IMR-90 (cell line): ENCODE data around the gene PZP. TPM values are rescaled to one million over a fixed set of nuclear protein-coding genes. Genes with fewer than 3 reads are reported as not detected.

Source experiments
- ATAC-seq: fragments of 200-7000 bp; cut with Tn5 transposase; 2 replicates; pipeline ENCODE4 v1.9.1; 2020; ENCODE audit warnings: low read depth, mild to moderate bottlenecking, moderate library complexity
- BruUV-seq: library from RNA; stranded (reverse); fragments of 400-500 nt; replicated peaks from 2 replicates; lab custom pipeline; 2021; lab: Mats Ljungman, UMichigan
- CTCF ChIA-PET: fragments of 300-600 bp; formaldehyde crosslinking; extraction: SDS; loops from one replicate; lab custom pipeline; 2021; ENCODE audit warnings: antibody characterized with exemption; lab: Yijun Ruan, JAX
- POLR2A ChIA-PET: fragments of 300-600 bp; sonication (Branson Sonifier 250); formaldehyde crosslinking; loops from one replicate; lab custom pipeline; 2022; ENCODE audit warnings: antibody characterized with exemption; ENCODE audit not compliant: unreplicated experiment; lab: Charles Lee
- DNase-seq: peaks from one replicate; pipeline ENCODE4 v3.0.0; 2013
- H2AFZ ChIP-seq: replicated peaks from 2 replicates; pipeline ENCODE3; 2013; ENCODE audit warnings: low read length, mild to moderate bottlenecking; ENCODE audit not compliant: poor library complexity
- H2AK5ac ChIP-seq: 2 replicates; pipeline ENCODE4 v1.6.1; 2013; ENCODE audit warnings: low read depth, low read length, inconsistent platforms
- H2AK9ac ChIP-seq: replicated peaks from 2 replicates; pipeline ENCODE3; 2013; ENCODE audit warnings: mild to moderate bottlenecking, low read depth, low read length, moderate library complexity; ENCODE audit not compliant: poor library complexity
- H2BK120ac ChIP-seq: 2 replicates; pipeline ENCODE4 v1.6.1; 2013; ENCODE audit warnings: low read depth, low read length, inconsistent platforms
- H2BK15ac ChIP-seq: 3 replicates; pipeline ENCODE4 v1.6.1; 2013; ENCODE audit warnings: low read depth, low read length, inconsistent platforms
- H2BK20ac ChIP-seq: 2 replicates; pipeline ENCODE4 v1.6.1; 2013; ENCODE audit warnings: low read depth, mild to moderate bottlenecking, inconsistent platforms, low read length, moderate library complexity
- H2BK5ac ChIP-seq: 2 replicates; pipeline ENCODE4 v1.6.1; 2013; ENCODE audit warnings: mild to moderate bottlenecking, low read depth, low read length, inconsistent platforms; ENCODE audit not compliant: poor library complexity, severe bottlenecking
- H3K14ac ChIP-seq: replicated peaks from 2 replicates; pipeline ENCODE4 v1.6.1; 2013; ENCODE audit warnings: low read depth, low read length, inconsistent platforms
- H3K18ac ChIP-seq: 2 replicates; pipeline ENCODE4 v1.6.1; 2013; ENCODE audit warnings: low read depth, low read length, control low read depth
- H3K23ac ChIP-seq: 2 replicates; pipeline ENCODE4 v1.6.1; 2013; ENCODE audit warnings: low read depth, low read length, inconsistent platforms
- H3K27ac ChIP-seq: 2 replicates; pipeline ENCODE4 v1.5.1; 2013; ENCODE audit warnings: mild to moderate bottlenecking, control low read depth, low read length; ENCODE audit not compliant: insufficient read depth
- H3K27me3 ChIP-seq: 2 replicates; pipeline ENCODE4 v1.6.1; 2013; ENCODE audit warnings: low read length; ENCODE audit not compliant: control insufficient read depth, insufficient read depth
- H3K36me3 ChIP-seq: 2 replicates; pipeline ENCODE4 v1.6.1; 2013; ENCODE audit warnings: low read length, mixed read lengths; ENCODE audit not compliant: control insufficient read depth, insufficient read depth
- H3K4ac ChIP-seq: 2 replicates; pipeline ENCODE4 v1.6.1; 2013; ENCODE audit warnings: low read depth, low read length, inconsistent platforms
- H3K4me1 ChIP-seq: 2 replicates; pipeline ENCODE4 v1.6.1; 2013; ENCODE audit warnings: low read length, mixed read lengths; ENCODE audit not compliant: control insufficient read depth, insufficient read depth
- H3K4me2 ChIP-seq: 2 replicates; pipeline ENCODE4 v1.6.1; 2013; ENCODE audit warnings: low read depth, mild to moderate bottlenecking, control low read depth, low read length, moderate library complexity
- H3K4me3 ChIP-seq: 2 replicates; pipeline ENCODE4 v1.5.1; 2013; ENCODE audit warnings: low read depth, mild to moderate bottlenecking, control low read depth, low read length, moderate library complexity; ENCODE audit not compliant: insufficient read depth
- H3K56ac ChIP-seq: 2 replicates; pipeline ENCODE4 v1.6.1; 2013; ENCODE audit warnings: low read length, inconsistent platforms; ENCODE audit not compliant: insufficient read depth; ENCODE audit errors: extremely low read depth
- H3K79me1 ChIP-seq, 2 experiments: 2 replicates each; pipeline ENCODE4 v1.6.1; 2013; ENCODE audit warnings: low read length in 2 of 2, inconsistent platforms in 1 of 2, low read depth in 1 of 2
- H3K9ac ChIP-seq: 2 replicates; pipeline ENCODE4 v1.6.1; 2013; ENCODE audit warnings: low read depth, low read length, control low read depth
- H3K9me1 ChIP-seq: 2 replicates; pipeline ENCODE4 v1.6.1; 2013; ENCODE audit warnings: low read length, inconsistent platforms; ENCODE audit not compliant: insufficient read depth
- H3K9me3 ChIP-seq: 2 replicates; pipeline ENCODE4 v1.6.1; 2013; ENCODE audit warnings: low read length; ENCODE audit not compliant: control insufficient read depth, insufficient read depth
- H4K20me1 ChIP-seq: 2 replicates; pipeline ENCODE4 v1.6.1; 2013; ENCODE audit warnings: low read length, inconsistent platforms; ENCODE audit not compliant: insufficient read depth
- H4K5ac ChIP-seq: 2 replicates; pipeline ENCODE4 v1.6.1; 2013; ENCODE audit warnings: mild to moderate bottlenecking, low read depth, low read length, control low read depth
- H4K8ac ChIP-seq, 2 experiments: 2 replicates each; pipeline ENCODE4 v1.6.1; 2013; ENCODE audit warnings: low read depth in 2 of 2, low read length in 2 of 2, control low read depth in 1 of 2, inconsistent platforms in 1 of 2
- H4K91ac ChIP-seq: 2 replicates; pipeline ENCODE4 v1.6.1; 2013; ENCODE audit warnings: low read depth, low read length, inconsistent platforms; ENCODE audit not compliant: insufficient read depth
- MAZ ChIP-seq: IDR thresholded peaks from 2 replicates; pipeline ENCODE4 v1.6.1; 2012; ENCODE audit warnings: low read depth, mild to moderate bottlenecking, low read length, improper control_type of control experiment, moderate library complexity, borderline replicate concordance
- MXI1 ChIP-seq: IDR thresholded peaks from 2 replicates; pipeline ENCODE4 v1.6.1; 2012; ENCODE audit warnings: low read depth, mild to moderate bottlenecking, low read length, moderate library complexity, borderline replicate concordance
- WGBS, 2 experiments: methylation state at CpG; one replicate each; pipeline versions ENCODE4 v1.1.5 to v1.1.7; 2013; ENCODE audit warnings: missing lambda C conversion rate in 2 of 2; ENCODE audit not compliant: insufficient read length in 1 of 2; ENCODE audit errors: extremely low coverage in 2 of 2; 5-methylcytosine and 5-hydroxymethylcytosine counted together
- dilution Hi-C: fragments of 300-500 bp; cut with HindIII; formaldehyde crosslinking; loops from one replicate; pipeline ENCODE4 v1.14.3; 2018; ENCODE audit warnings: low sequenced_read_pairs; ENCODE audit not compliant: unreplicated experiment
- in situ Hi-C: fragments of 300-500 bp; cut with MboI; formaldehyde crosslinking; loops from 3 replicates; pipeline ENCODE4 v1.14.3; 2019; ENCODE audit warnings: low sequenced_read_pairs, inconsistent platforms, mixed read lengths
- intact Hi-C: fragments of 100-400 bp; cut with micrococcal nuclease; formaldehyde crosslinking; loops from 2 replicates; pipeline ENCODE4 v1.10.0; 2022
- polyA plus RNA-seq, 3 experiments: library from polyadenylated mRNA; depleted of rRNA; stranded (reverse); fragments of >200 nt; gene quantifications; 2 replicates each; pipeline ENCODE4 v1.2.3, GENCODE V29; 2012; ENCODE audit warnings: low replicate concordance in 1 of 3
- total RNA-seq: library from RNA; depleted of rRNA; stranded (reverse); fragments of >200 nt; gene quantifications from 2 replicates; pipeline ENCODE4 v1.2.3, GENCODE V29; 2012

The PZP gene
- total and polyA plus RNA-seq, 2 of the 4 experiments (the other 2 are of a cell fraction): not detected

DNA sequence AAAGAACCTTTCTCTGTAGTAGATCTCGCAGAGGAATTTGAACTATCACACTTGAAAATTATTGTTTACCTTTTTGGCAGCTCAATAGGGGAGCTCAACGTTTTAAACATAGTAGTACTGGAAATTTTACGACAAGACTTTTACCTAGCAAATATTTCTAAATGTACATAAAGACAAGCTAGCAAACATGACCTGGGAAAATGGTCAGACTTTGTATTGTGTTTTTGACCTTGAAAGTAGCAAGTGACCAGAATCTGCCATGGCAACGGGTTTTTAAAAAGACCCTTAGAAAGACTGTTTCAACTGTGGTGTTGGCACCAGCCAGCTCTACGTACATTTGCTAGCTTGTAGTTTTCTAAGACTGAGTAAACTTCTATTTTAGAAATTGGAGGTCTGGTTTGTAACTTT is 72.3 kb downstream of the PZP start:
- Histone ChIP-seq H3K23ac (no peak overlapping the region), H3K4ac (no peak overlapping the region), H2BK120ac (no peak overlapping the region), H3K9ac (no peak overlapping the region), H3K9me3 (no peaks in the 10 kb centered on the region), H2BK15ac (no peak overlapping the region), H3K4me2 (no peak overlapping the region), H3K56ac (no peak overlapping the region), H3K36me3 (no peaks in the 10 kb centered on the region), H2AK9ac (no peak overlapping the region), H3K27me3 (no peaks in the 10 kb centered on the region), H3K9me1 (no peaks in the 10 kb centered on the region), H4K8ac (no peak overlapping the region), H3K79me1 (no peaks in the 10 kb centered on the region), H2BK5ac (no peak overlapping the region), H3K4me3 (no peak overlapping the region), H4K5ac (no peak overlapping the region), H4K91ac (no peak overlapping the region), H3K18ac (no peak overlapping the region; the same call in 1 of the 2 replicates), H4K20me1 (no peaks in the 10 kb centered on the region), H3K4me1 (peaks cover 5% of the 10 kb centered on the region; the same call in 1 of the 2 replicates), H2BK20ac (no peak overlapping the region), H2AK5ac (no peak overlapping the region), H3K14ac (no peak overlapping the region), H2AFZ (no peak overlapping the region), H3K27ac (no peak overlapping the region)
- no TSS peak for BruUV-seq
- CTCF ChIA-PET: interaction anchor here (1.0 to 1.8 kb wide), 2 partner anchors 15 to 34 kb away, joined by 3 read pairs; no protein-coding TSS in a partner anchor
- POLR2A ChIA-PET: no interaction called here
- no peak for DNase-seq
- dilution Hi-C loops (no loop called here), intact Hi-C loops (no loop called here), in situ Hi-C loops (no loop called here)
- TF ChIP-seq MXI1 (no peak), MAZ (no peak)
- no CpG with 5 or more reads among the region's 5 CpGs for WGBS, 2 experiments
- no peak for ATAC-seq
